ENCODE measurements around the gene AGBL4.

GRCh38 chr1:48697066-48697707 lies 1326.6 kb downstream of the AGBL4 start:
- TF ChIP-seq CTCF (conservative IDR thresholded peaks at IDR 0.05 in 1 of 2, IDR thresholded peaks at IDR 0.05 in 1 of 2; ENCODE audit: extremely low read depth in 1 of 2, insufficient read depth in 1 of 2, low read depth in 1 of 2, low read length in 2 of 2) (peak; percentile 92 to 96), EZH2 (IDR thresholded peaks at IDR 0.05; ENCODE audit: borderline replicate concordance, low read length) (no peak)

All from mammary epithelial cell (primary cell).